Duodenal mucosa (tissue), 2 donors: ENCODE data around the gene KIF5B.
"Not testable (repeated sequence)": the region's sequence is repeated elsewhere in the genome, so short reads cannot be mapped to it uniquely, and the experiment has no call there.

Experiments
- H3K27ac ChIP-seq: one replicate; pipeline ENCODE4 v1.7.0; 2013; ENCODE audit warnings: low read depth, low read length
- H3K27me3 ChIP-seq, 2 donors: one replicate each; pipeline ENCODE4 v1.7.0; 2013; ENCODE audit warnings: low read length in 2 of 2, control low read depth in 1 of 2; ENCODE audit not compliant: insufficient read depth in 2 of 2, control insufficient read depth in 1 of 2
- H3K36me3 ChIP-seq, 2 donors: one replicate each; pipeline ENCODE4 v1.7.0; 2013; ENCODE audit warnings: low read length in 2 of 2, control low read depth in 1 of 2; ENCODE audit not compliant: insufficient read depth in 2 of 2, control insufficient read depth in 1 of 2
- H3K4me1 ChIP-seq, 2 donors: one replicate each; pipeline ENCODE4 v1.7.0; 2013; ENCODE audit warnings: low read length in 2 of 2, control low read depth in 1 of 2; ENCODE audit not compliant: insufficient read depth in 2 of 2, control insufficient read depth in 1 of 2
- H3K4me3 ChIP-seq, 2 donors: one replicate each; pipeline ENCODE4 v1.7.0; 2013; ENCODE audit warnings: low read length in 2 of 2, low read depth in 1 of 2
- H3K9ac ChIP-seq, 2 donors: one replicate each; pipeline ENCODE4 v1.7.0; 2013; ENCODE audit warnings: low read length in 2 of 2, low read depth in 1 of 2
- H3K9me3 ChIP-seq, 2 donors: one replicate each; pipeline ENCODE4 v1.7.0; 2013; ENCODE audit warnings: low read length in 2 of 2, control low read depth in 1 of 2; ENCODE audit not compliant: control insufficient read depth in 1 of 2

The KIF5B gene

GRCh38 chr10:32084185-32084851 lies 28.1 kb upstream of the KIF5B start:
- Histone ChIP-seq H3K9me3 (no peaks in the 10 kb centered on the region), H3K4me3 (no peak overlapping the region), H3K36me3 (no peaks in the 10 kb centered on the region), H3K9ac (no peak overlapping the region), H3K27ac (no peak overlapping the region), H3K27me3 (no peaks in the 10 kb centered on the region), H3K4me1 (no peaks in the 10 kb centered on the region)

- Histone ChIP-seq H3K9me3 (no peaks in the 10 kb centered on the region), H3K9ac (no peak overlapping the region), H3K27me3 (no peaks in the 10 kb centered on the region), H3K4me1 (peaks cover 10 to 21% of the 10 kb centered on the region in 2 donors), H3K36me3 (no peaks in the 10 kb centered on the region), H3K4me3 (no peak overlapping the region), H3K27ac (no peak overlapping the region)
Measured at GRCh38 chr10:32077896-32078485, 21.8 kb upstream of the KIF5B start.

GRCh38 chr10:32073659-32074058 lies 17.4 kb upstream of the KIF5B start:
- Histone ChIP-seq H3K27me3 (no peaks in the 10 kb centered on the region), H3K4me1 (peaks cover 10 to 29% of the 10 kb centered on the region in 2 donors), H3K36me3 (no peaks in the 10 kb centered on the region), H3K9me3 (no peaks in the 10 kb centered on the region), H3K27ac (no peak overlapping the region), H3K9ac (no peak overlapping the region), H3K4me3 (no peak overlapping the region)

- H3K9me3 ChIP-seq, result no peaks in the 10 kb centered on the region
- no peaks in the 10 kb centered on the region for H3K27me3 ChIP-seq
- no peak overlapping the region for H3K4me3 ChIP-seq
- H3K36me3 ChIP-seq, result no peaks in the 10 kb centered on the region
- H3K9ac ChIP-seq, result no peak overlapping the region
- no peak overlapping the region for H3K27ac ChIP-seq
- H3K4me1 ChIP-seq, result peaks cover 10 to 29% of the 10 kb centered on the region in 2 donors
Measured at GRCh38 chr10:32073128-32073527, 16.9 kb upstream of the KIF5B start.

- Histone ChIP-seq H3K9ac (no peak overlapping the region), H3K4me1 (peaks cover 10 to 29% of the 10 kb centered on the region in 2 donors), H3K36me3 (no peaks in the 10 kb centered on the region), H3K27me3 (no peaks in the 10 kb centered on the region), H3K27ac (no peak overlapping the region), H3K9me3 (no peaks in the 10 kb centered on the region), H3K4me3 (no peak overlapping the region)
Measured at GRCh38 chr10:32072025-32072800, 16.0 kb upstream of the KIF5B start.

- no peak overlapping the region for H3K27ac ChIP-seq
- H3K9ac ChIP-seq, result no peak overlapping the region
- no peaks in the 10 kb centered on the region for H3K9me3 ChIP-seq
- H3K36me3 ChIP-seq, result no peaks in the 10 kb centered on the region
- H3K27me3 ChIP-seq, result no peaks in the 10 kb centered on the region
- peaks cover 9 to 29% of the 10 kb centered on the region in 2 donors for H3K4me1 ChIP-seq
- no peak overlapping the region for H3K4me3 ChIP-seq
Measured at GRCh38 chr10:32070645-32071044, 14.4 kb upstream of the KIF5B start.

- H3K9ac ChIP-seq, result no peak overlapping the region
Measured at GRCh38 chr10:32068569-32068968, 12.3 kb upstream of the KIF5B start.

GRCh38 chr10:32067931-32068330 lies 11.7 kb upstream of the KIF5B start:
- not testable (repeated sequence) for H3K36me3 ChIP-seq, H3K9ac ChIP-seq, H3K27ac ChIP-seq, H3K9me3 ChIP-seq, H3K4me1 ChIP-seq, H3K4me3 ChIP-seq, H3K27me3 ChIP-seq

More at GRCh38 chr10:32068569-32068968, 12.3 kb upstream of the KIF5B start:
- Histone ChIP-seq H3K4me3 (no peak overlapping the region), H3K27me3 (no peaks in the 10 kb centered on the region), H3K36me3 (no peaks in the 10 kb centered on the region), H3K27ac (no peak overlapping the region), H3K4me1 (peaks cover 1 to 12% of the 10 kb centered on the region in 2 donors), H3K9me3 (no peaks in the 10 kb centered on the region)

GRCh38 chr10:32065856-32066255 lies 9.6 kb upstream of the KIF5B start:
- no peak overlapping the region for H3K9ac ChIP-seq
- no peak overlapping the region for H3K4me3 ChIP-seq
- no peak overlapping the region for H3K27ac ChIP-seq
- H3K9me3 ChIP-seq, result no peaks in the 10 kb centered on the region
- H3K36me3 ChIP-seq, result no peaks in the 10 kb centered on the region
- H3K4me1 ChIP-seq, result no peaks in the 10 kb centered on the region
- H3K27me3 ChIP-seq, result no peaks in the 10 kb centered on the region

- H3K36me3 ChIP-seq, result no peaks in the 10 kb centered on the region
- H3K27ac ChIP-seq, result no peak overlapping the region
- no peak overlapping the region for H3K9ac ChIP-seq
- no peaks in the 10 kb centered on the region for H3K9me3 ChIP-seq
- H3K27me3 ChIP-seq, result no peaks in the 10 kb centered on the region
- H3K4me1 ChIP-seq, result peaks cover 19 to 26% of the 10 kb centered on the region in 2 donors
- no peak overlapping the region for H3K4me3 ChIP-seq
Measured at GRCh38 chr10:32061440-32061839, 5.2 kb upstream of the KIF5B start.
